GM15510 (cell line): ENCODE measurements around the gene ZNF182.
"Not testable (repeated sequence)": the region's sequence is repeated elsewhere in the genome, so short reads cannot be mapped to it uniquely, and the experiment has no call there.

ENCODE experiments used
- POLR2A ChIP-seq: IDR thresholded peaks from 3 replicates; pipeline ENCODE4 v1.6.1; 2011; ENCODE audit warnings: borderline replicate concordance; ENCODE audit not compliant: insufficient read length; ENCODE audit errors: extremely low read depth

The ZNF182 gene

DNA sequence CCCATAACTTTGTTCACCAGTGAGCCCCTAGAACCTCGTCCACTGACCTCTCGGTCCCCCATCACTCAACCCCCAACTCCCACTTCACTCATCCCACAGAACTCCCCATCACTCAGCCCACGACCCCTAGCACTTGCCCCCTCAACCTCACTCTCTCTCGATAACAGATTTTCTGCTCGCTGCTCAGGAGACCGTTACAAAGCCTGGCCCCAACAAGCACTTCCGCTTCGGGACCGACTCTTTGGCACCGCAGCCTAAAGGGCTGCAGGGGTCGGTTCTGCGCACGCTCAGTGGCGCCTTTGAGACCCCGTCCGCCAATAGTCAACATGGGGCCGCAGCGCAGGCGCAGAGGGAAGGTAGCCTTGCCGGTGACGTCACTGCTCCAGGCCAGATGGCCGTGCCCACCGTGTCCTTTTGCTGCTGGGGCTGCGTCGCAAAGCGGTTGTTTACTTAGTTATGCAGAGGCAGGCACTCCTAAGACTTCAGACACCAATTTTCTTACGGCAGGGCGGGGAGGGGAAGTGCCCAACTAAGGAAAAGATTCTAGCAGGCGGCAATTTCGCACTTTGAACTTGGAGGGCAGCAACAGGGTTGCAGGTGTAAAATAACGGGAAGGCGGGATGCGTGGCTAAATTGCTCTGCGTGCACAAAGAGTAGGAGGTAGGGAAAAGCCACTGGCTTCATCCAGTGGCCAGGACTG is at the start of gene ZNF182:
ZNF182 (minus strand) TSS at position 232 of the 700 bp plus-strand sequence. CDS start 1,380 bp downstream, outside the sequence.
- TF ChIP-seq POLR2A = peak; percentile 70

DNA sequence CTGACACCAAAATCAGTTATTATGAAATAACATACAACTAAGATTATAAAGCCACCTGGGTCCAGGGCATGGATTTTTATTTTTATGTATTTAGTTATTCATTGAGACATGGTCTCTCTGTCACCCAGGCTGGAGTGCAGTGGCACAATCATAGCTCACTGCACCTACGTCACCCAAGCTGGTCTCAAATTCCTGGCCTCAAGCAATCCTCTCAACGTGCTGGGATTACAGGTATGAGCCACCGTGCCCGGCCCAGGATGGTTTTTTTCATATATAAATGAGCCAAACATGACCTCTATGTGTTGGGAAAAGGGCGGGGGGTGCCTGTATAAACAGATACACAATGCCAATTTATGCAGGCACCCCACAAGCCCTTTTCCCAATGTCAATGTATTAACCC is 43.1 kb upstream of the ZNF182 start:
- TF ChIP-seq POLR2A = no peak

DNA sequence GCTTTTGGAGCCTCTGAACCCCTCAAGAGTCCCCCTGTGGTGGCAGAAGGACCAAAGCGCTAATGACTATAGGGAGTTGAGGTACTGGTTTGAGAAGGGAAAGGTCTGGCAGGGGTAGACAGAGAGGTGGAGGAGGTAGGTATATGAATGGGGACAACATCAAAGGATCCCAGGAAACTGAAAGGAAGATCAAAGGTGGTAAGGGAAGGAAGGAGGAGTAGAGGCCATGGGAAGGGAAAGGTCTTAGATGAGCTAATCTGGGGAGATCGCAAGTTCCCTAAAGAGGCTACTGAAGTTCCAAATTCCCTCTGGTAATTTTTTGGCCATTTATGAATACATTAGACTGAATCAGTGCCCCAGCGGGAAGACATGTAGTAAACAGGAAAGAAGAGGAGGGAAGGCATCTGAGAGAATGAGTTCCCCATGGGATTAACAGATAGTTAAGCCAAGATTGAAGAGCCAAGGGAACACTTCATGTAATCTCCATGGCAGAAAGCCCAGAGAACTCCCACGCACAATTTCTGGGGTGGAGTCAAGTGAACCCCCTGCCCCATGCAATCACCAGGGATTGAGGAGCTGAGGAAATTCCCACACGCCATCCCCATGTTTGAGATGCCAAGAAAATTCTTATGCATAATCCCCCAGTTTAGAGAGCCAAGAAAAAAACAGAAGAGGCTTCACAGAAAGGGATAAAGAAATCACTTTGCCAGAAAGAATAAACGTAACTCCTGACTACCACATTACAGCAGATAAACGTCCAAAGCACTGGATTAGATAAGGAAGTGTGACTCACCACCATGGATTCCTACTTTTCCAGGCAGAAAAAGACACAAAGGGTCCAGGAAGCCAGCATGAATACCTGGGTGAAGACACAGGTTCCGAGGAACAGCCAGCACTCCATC is 41.9 kb upstream of the ZNF182 start:
- TF ChIP-seq POLR2A = no peak

DNA sequence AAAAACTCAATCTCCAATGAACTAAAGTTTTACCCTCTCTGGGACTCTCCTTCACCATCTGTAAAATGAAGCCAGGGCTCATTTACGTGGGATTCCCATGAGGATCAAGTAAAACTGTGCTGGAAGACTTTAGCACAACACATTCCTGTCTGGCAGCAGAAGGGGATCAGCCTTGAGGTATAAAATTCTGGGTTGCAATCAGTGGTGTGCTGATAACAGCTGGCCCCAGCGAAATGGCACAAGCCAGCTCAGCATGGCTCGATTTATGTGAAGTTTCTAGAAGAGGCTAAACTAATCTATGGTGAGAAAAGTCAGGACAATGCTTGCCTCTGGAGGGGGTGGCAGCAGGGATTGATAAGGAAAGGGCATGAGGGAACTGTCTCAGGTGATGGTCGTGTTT is 39.3 kb upstream of the ZNF182 start:
- no peak for TF ChIP-seq POLR2A

DNA sequence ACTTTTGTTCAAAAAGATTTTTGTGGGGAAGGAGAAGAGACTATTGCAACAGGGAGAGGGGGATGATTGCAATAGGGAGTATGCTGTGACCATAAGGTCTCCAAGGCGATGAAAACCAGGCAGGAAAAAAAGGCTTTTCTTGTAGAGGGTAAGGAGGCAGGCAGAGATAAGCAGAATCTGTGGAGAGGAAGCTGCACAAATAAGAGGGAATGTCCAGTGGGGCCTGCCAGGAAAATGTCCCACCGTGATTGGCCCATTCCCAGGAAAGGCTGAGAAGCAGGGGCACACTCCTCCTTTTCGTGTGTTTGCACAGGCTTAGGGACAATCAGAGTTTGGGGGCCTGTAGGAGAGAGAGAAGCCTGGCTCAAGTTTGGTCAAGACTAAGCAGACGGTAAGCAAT is 32.1 kb upstream of the ZNF182 start:
- TF ChIP-seq POLR2A = no peak

DNA sequence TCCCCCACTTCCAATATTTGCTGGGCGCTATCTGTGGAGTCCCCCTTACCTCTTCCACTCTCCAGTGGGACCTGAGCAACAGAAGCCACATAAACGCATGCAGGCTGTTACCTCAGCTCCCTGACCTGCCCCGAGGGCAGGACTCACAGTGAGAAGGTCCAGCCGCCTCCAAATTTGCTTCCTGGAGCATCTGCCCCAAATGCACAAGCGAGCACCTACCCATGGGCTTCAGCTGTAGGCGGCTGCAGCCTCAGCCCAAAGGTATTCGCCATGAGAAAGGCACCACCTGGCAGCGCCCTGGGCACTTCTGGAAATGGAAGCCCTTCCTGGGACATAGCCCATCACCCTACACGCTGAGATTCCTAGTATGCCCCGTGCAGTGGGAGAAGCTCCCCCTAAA is 26.4 kb upstream of the ZNF182 start:
- no peak for TF ChIP-seq POLR2A

DNA sequence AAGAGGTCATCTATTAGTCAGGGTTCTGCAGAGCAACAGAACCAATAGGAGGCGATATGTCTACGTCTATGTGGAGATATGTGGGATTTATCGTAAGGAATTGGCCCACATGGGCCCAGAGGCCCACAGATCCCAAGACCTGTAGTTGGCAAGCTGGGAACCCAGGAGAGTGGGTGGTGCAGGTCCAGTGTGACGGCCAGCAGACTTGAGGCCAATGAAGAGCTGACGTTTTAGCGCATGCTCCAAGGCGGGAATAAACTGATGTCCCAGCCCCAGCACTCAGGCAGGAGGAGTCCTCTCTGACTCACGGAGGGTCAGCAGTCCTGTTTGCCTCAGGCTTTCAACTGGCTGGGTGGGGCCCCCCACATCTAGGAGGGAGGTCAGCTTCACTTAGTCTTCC is 24.3 kb upstream of the ZNF182 start:
- no peak for TF ChIP-seq POLR2A

DNA sequence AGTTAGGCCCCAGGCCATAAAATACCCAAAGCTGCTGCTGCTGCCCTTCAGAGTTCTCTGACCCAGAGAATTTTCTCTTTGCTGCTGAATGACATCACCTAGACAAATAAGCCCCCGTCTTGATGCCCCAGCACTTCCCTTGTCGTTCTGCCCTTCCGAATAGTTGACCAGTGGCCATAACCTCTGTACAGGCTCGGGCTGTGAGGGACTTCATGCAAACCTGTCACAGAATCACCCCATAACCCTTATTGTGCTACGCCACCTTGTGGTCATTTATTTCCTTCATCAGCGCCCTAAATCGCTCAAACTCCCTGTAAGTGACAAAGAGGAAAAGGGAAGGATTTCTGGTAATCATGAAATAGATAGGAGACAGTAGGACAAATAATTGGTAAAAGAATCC is 21.8 kb upstream of the ZNF182 start:
- no peak for TF ChIP-seq POLR2A

DNA sequence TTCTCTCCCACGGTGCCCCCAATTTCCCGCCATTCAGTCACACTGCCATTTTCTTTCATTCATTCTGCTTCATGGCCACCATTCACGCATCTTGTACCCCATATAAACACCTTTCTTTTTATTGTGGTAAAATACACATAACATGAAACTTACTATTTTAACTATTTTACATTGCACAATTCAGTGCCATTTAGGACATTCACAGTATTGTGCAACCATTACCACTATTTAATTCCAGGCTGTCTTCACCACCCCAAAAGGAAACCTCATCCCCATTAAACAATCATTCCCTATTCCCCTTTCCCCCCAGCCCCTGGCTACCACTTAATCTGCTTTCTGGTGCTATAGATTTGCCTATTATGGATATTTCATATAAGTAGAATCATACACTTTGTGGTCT is 18.9 kb upstream of the ZNF182 start:
- TF ChIP-seq POLR2A = no peak

DNA sequence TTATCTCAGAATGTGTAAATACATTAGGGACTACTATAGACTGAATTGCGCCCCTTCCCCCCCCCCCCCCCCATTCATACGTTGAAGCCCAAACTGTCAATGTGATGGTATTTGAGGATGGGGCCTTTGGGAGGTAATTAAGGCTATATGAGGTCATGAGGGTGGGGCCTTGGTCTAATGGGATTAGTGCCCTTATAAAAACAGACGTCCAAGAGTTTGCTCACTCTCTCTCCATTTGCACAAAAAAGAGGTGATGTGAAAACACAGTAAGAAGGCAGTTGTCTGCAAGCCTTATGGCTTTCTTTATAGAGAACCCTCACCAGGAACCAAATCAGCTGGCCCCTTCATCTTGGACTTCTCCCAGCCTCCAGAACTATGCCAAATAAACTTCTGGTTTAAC is 18.3 kb upstream of the ZNF182 start:
- TF ChIP-seq POLR2A = no peak

DNA sequence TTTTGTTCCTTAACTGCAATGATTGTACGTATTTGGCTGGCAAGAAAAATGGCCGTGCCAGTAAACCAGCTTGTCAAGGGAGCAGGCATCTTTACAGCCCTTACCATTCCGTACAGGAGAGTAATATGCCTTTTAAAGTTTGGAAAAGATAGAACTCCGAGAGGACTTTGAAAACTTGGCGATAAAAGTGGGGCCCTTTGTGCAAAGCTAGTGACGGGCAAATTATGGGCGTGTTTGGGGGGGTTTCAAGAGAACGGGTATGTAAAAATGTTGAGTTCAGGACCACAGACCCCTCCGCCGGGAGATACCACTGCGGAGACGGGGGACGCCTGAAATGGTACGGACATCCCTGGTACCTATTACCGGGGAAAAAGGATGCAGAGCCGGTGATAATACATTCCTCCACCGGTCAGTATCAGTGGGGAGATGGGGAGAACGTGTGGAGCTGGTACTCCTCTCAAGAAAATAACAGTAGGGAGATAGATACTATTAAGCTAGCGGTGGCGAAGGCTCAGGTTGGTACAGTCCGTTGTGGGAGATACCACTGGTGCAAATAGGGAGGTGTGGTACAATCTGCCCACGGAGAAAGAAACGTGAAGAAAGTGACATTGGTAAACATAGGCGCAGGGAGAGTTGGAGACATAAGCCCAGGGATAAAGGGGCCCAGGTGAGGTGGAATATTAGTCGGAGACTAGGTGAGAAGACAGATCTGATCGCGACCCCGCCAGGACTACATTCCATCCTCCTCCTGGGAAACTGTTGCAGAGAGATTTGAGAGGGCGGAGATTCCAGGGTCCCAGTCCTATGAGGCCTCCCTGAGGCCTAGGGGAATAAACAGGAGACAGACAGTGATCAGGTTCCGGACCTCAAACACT is 17.5 kb upstream of the ZNF182 start:
- TF ChIP-seq POLR2A = no peak

DNA sequence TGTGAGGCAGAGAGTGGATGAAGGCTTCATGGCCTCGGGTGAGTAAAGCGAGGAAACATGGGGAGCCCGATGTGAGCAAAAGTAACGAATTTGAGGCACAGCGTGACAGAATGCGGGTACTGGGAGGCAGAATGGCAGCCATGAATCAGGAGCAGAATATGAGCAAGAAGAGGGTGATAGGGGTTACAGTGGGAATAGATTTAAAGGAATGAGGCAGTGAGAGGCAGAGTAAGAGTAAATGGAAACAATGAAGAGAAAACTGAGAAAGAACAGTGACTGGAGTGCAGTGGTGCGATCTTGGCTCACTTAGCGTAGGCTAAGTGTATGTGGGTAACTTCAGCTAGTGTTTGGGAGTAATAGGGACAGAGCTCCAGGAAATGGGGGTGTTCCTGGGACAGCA is 2.9 kb upstream of the ZNF182 start, which contains the start of gene SPACA5:
SPACA5 (plus strand) TSS at position 301 of the 400 bp plus-strand sequence. CDS start 815 bp downstream, outside the sequence.
- TF ChIP-seq POLR2A = not testable (repeated sequence)

DNA sequence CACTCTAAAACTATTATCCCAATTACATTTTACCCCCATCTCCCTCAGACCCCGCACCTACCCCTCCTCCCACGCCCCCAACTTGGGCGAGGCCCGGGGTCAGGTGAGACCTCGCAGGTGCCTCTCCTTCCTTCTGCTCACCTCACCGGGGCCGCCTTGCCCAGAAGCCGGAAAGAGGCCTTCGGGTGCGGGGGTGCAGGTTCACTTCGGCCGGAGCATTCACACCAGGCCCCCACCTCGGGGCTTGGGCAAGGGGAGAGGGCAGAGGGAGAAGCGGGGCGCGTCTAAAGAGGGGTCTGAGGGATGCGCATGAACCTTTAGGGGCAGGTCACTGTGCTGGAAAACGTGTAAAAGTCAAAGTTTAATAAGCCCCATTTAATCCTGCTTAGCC is 427 bp downstream of the ZNF182 start:
- TF ChIP-seq POLR2A = no peak

DNA sequence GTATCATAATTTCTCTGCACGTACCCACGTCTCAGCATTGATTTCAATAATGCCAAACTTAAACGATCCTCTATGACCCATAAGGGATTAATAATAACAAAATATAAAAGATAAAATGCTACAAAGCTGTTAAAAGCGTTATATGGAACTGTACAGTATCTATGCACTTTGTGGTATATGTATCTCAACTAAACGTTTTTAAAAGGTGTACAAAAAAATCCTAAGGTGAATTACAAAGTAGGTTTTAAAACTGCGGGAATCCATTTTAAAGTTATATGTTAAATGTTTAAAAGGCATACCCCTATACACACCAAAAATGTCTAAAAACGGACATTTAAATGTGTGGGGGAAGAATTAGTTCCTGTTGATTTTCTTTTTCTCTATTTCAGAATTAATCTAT is 860 bp downstream of the ZNF182 start:
- no peak for TF ChIP-seq POLR2A

DNA sequence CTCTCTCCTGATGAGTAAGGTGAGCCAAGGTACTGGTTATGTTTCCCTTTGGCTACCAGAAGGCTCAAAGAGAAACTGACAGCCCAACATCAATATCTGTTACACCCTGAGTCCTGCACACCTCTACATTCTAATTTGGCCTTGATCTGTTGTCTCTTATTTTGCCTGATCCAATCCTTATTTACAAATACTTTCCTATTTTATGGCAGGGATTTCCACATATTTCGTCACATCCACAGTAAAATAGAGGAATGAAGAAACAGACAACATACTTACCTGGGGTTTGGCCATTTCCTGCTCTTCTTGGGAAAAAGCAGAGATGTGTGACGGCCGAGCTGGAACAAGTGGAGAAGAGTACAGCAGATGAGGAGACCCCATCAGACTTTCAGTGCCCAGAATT is 1.5 kb downstream of the ZNF182 start:
- TF ChIP-seq POLR2A = no peak
